Measurements from ENCODE around the gene ATRAID. TPM values are rescaled to one million over a fixed set of nuclear protein-coding genes. Genes with fewer than 3 reads are reported as not detected.

ATRAID gene
- total RNA-seq, 1 experiment from 2014 or later = 108 TPM

DNA sequence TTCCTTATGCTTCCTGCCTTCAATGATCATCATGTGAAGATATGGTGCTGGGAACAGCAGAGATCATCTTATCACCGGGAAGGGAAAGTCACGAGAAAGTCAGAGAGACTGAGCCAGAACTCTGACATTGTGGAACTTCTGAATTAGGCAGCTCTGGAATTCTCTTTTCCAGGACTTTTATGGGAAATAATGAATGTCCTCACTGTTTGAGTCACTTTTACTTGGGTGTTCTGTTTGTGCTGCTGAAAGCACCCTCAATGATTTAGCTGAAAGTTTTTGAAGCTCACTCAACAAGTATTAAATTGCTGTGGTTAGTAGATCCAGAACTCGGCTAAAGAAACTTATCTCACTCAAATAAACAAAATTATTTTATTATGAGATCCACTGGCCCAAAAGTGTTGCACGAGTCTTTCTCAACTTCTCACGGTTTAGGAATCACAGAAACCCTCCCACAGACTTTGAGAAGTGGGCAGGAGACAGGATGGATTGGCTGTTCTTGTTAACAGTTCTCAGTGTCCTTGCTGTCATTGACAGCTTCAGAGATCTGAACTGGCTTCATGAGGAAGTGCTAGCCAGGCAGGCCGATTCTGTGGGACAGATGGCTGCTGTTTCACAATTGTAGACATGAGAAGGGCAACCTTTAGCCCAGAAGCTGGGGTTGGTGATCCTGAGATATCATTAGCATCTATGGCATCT is 26.4 kb upstream of the ATRAID start:
- H2BK5ac ChIP-seq (ENCODE audit: insufficient read length, low read length) = no peak overlapping the region
- no peak overlapping the region for H3K56ac ChIP-seq (ENCODE audit: insufficient read length, low read depth, low read length)
- no peak overlapping the region for H2AFZ ChIP-seq (ENCODE audit: low read length)
- no CpG with 5 or more reads among the region's 6 CpGs for WGBS (ENCODE audit: extremely low coverage, insufficient read length, low lambda C conversion rate)
- no peaks in the 10 kb centered on the region for H4K20me1 ChIP-seq (ENCODE audit: control insufficient read depth, insufficient read depth, insufficient read length)
- H4K5ac ChIP-seq (ENCODE audit: insufficient read length, low read depth, low read length) = no peak overlapping the region
- H3K9ac ChIP-seq (ENCODE audit: extremely low read depth, insufficient read length, low read length) = no peak overlapping the region
- H3K14ac ChIP-seq (ENCODE audit: insufficient read depth, low read length) = no peak overlapping the region
- H3K4me2 ChIP-seq (ENCODE audit: insufficient read depth, insufficient read length, low read length) = no peak overlapping the region
- Mint-ChIP-seq H3K27me3 (ENCODE audit: low read depth) (peaks cover 11% of the 10 kb centered on the region), H3K36me3 (ENCODE audit: insufficient read depth in 1 of 3, low read depth in 3 of 3) (no peaks in the 10 kb centered on the region), H3K4me1 (no peaks in the 10 kb centered on the region), H3K27ac (no peak overlapping the region; a peak in 1 of 7 replicates), H3K9me3 (no peaks in the 10 kb centered on the region), H3K4me3 (no peak overlapping the region)
- H3K27me3 ChIP-seq (ENCODE audit: insufficient read depth, low read length) = no peaks in the 10 kb centered on the region
- H4K91ac ChIP-seq (ENCODE audit: insufficient read length, low read depth, low read length) = no peak overlapping the region
- no peak overlapping the region for H2BK12ac ChIP-seq (ENCODE audit: insufficient read length, low read depth, low read length)
- H2BK120ac ChIP-seq (ENCODE audit: low read depth, low read length, poor library complexity, severe bottlenecking) = no peak overlapping the region
- H3K4ac ChIP-seq (ENCODE audit: low read depth, low read length) = no peak overlapping the region
- H3K79me2 ChIP-seq (ENCODE audit: insufficient read depth, low read length) = no peaks in the 10 kb centered on the region
- no peak overlapping the region for H2BK15ac ChIP-seq (ENCODE audit: low read depth, low read length)
- no peak overlapping the region for H3K27ac ChIP-seq (ENCODE audit: insufficient read length, low read depth, low read length)
- H2BK20ac ChIP-seq (ENCODE audit: low read depth, low read length, poor library complexity, severe bottlenecking) = no peak overlapping the region
- no peak for DNase-seq
- TF ChIP-seq, protein P1, sequence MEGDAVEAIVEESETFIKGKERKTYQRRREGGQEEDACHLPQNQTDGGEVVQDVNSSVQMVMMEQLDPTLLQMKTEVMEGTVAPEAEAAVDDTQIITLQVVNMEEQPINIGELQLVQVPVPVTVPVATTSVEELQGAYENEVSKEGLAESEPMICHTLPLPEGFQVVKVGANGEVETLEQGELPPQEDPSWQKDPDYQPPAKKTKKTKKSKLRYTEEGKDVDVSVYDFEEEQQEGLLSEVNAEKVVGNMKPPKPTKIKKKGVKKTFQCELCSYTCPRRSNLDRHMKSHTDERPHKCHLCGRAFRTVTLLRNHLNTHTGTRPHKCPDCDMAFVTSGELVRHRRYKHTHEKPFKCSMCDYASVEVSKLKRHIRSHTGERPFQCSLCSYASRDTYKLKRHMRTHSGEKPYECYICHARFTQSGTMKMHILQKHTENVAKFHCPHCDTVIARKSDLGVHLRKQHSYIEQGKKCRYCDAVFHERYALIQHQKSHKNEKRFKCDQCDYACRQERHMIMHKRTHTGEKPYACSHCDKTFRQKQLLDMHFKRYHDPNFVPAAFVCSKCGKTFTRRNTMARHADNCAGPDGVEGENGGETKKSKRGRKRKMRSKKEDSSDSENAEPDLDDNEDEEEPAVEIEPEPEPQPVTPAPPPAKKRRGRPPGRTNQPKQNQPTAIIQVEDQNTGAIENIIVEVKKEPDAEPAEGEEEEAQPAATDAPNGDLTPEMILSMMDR (conservative IDR thresholded peaks at IDR 0.05) = no peak
- no peaks in the 10 kb centered on the region for H3K79me1 ChIP-seq (ENCODE audit: insufficient read depth, low read depth, low read length, poor library complexity, severe bottlenecking)
- H4K8ac ChIP-seq (replicated peaks; ENCODE audit: insufficient read length, low read depth, low read length) = no peak overlapping the region
- H3K23ac ChIP-seq (ENCODE audit: insufficient read length, low read depth, low read length) = no peak overlapping the region
- no peak overlapping the region for H3K18ac ChIP-seq (ENCODE audit: insufficient read length, low read depth, low read length)
- no peaks in the 10 kb centered on the region for H3K23me2 ChIP-seq (ENCODE audit: insufficient read length, low read depth, low read length, poor library complexity, severe bottlenecking)
- no peaks in the 10 kb centered on the region for H3K9me3 ChIP-seq (ENCODE audit: control insufficient read depth, low read depth, low read length)
- no peak overlapping the region for H3T11ph ChIP-seq (ENCODE audit: low read length)
- no peaks in the 10 kb centered on the region for H3K4me1 ChIP-seq (ENCODE audit: insufficient read depth, low read length)
- no peak overlapping the region for H2AK5ac ChIP-seq (ENCODE audit: insufficient read length, low read length)
